Mammary epithelial cell (primary cell): ENCODE measurements around the gene HLA-DRB1.

ENCODE experiments used
- CTCF ChIP-seq, 2 donors: IDR thresholded peaks in 1 of 2; conservative IDR thresholded peaks in 1 of 2; 2 replicates each; pipeline ENCODE4 v1.5.1; 2011 to 2012; ENCODE audit warnings: inconsistent platforms in 2 of 2, low read length in 2 of 2, mild to moderate bottlenecking in 2 of 2, control low read depth in 1 of 2, low read depth in 1 of 2; ENCODE audit not compliant: insufficient read depth in 1 of 2; ENCODE audit errors: extremely low read depth in 1 of 2
- EZH2 ChIP-seq: IDR thresholded peaks from 2 replicates; pipeline ENCODE4 v1.6.1; 2012; ENCODE audit warnings: low read length, inconsistent platforms, borderline replicate concordance

GRCh38 chr6:32578962-32579361, 10.7 kb downstream of the HLA-DRB1 start:
- TF ChIP-seq CTCF (conservative IDR thresholded peaks at IDR 0.05 in 1 of 2, IDR thresholded peaks at IDR 0.05 in 1 of 2; ENCODE audit: extremely low read depth in 1 of 2, insufficient read depth in 1 of 2, low read depth in 1 of 2, low read length in 2 of 2) (no peak), EZH2 (no peak)
